Subcutaneous abdominal adipose tissue (tissue), 5 donors: Measurements from ENCODE around the gene SDHD.

ENCODE experiments used
- H3K27ac ChIP-seq: one replicate; pipeline ENCODE4 v1.7.0; 2013; ENCODE audit warnings: low read depth, mild to moderate bottlenecking, inconsistent platforms, low read length, moderate library complexity
- H3K27me3 ChIP-seq, 5 donors: one replicate each; pipeline ENCODE4 v1.7.0; 2013; ENCODE audit warnings: low read length in 5 of 5, inconsistent platforms in 1 of 5; ENCODE audit not compliant: control insufficient read depth in 5 of 5, insufficient read depth in 4 of 5
- H3K36me3 ChIP-seq, 5 donors: one replicate each; pipeline ENCODE4 v1.7.0; 2013; ENCODE audit warnings: low read length in 5 of 5; ENCODE audit not compliant: control insufficient read depth in 5 of 5, insufficient read depth in 5 of 5
- H3K4me1 ChIP-seq, 5 donors: one replicate each; pipeline ENCODE4 v1.7.0; 2013; ENCODE audit warnings: low read length in 5 of 5, mild to moderate bottlenecking in 3 of 5, moderate library complexity in 1 of 5; ENCODE audit not compliant: control insufficient read depth in 5 of 5, insufficient read depth in 5 of 5
- H3K4me3 ChIP-seq, 5 donors: one replicate each; pipeline ENCODE4 v1.7.0; 2013; ENCODE audit warnings: low read length in 5 of 5, low read depth in 1 of 5
- H3K9ac ChIP-seq, 5 donors: one replicate each; pipeline ENCODE4 v1.7.0; 2013; ENCODE audit warnings: low read length in 5 of 5, mild to moderate bottlenecking in 4 of 5, moderate library complexity in 3 of 5
- H3K9me3 ChIP-seq, 5 donors: one replicate each; pipeline ENCODE4 v1.7.0; 2013; ENCODE audit warnings: low read length in 5 of 5; ENCODE audit not compliant: control insufficient read depth in 5 of 5
- donor health status: healthy.
- donor health status: healthy.
- donor health status: healthy.
- donor health status: healthy.
- donor health status: healthy.

Gene SDHD

GRCh38 chr11:112097734-112098528 is 11.3 kb downstream of the SDHD start:
- Histone ChIP-seq H3K4me1 (no peaks in the 10 kb centered on the region), H3K27ac (no peak overlapping the region), H3K9me3 (no peaks in the 10 kb centered on the region), H3K36me3 (peaks cover 18 to 35% (median 32%) of the 10 kb centered on the region in 5 donors), H3K27me3 (no peaks in the 10 kb centered on the region), H3K4me3 (no peak overlapping the region), H3K9ac (no peak overlapping the region)

GRCh38 chr11:112100462-112100861 is 13.8 kb downstream of the SDHD start:
- Histone ChIP-seq H3K27ac (no peak overlapping the region), H3K36me3 (peaks cover 11 to 22% (median 18%) of the 10 kb centered on the region in 5 donors), H3K4me3 (no peak overlapping the region), H3K27me3 (no peaks in the 10 kb centered on the region), H3K9me3 (no peaks in the 10 kb centered on the region), H3K4me1 (no peaks in the 10 kb centered on the region), H3K9ac (no peak overlapping the region)

GRCh38 chr11:112103446-112103845 is 16.8 kb downstream of the SDHD start:
- Histone ChIP-seq H3K9ac (no peak overlapping the region), H3K36me3 (peaks cover 0 to 5% (median 3%) of the 10 kb centered on the region in 5 donors), H3K4me1 (no peaks in the 10 kb centered on the region), H3K27me3 (no peaks in the 10 kb centered on the region), H3K4me3 (no peak overlapping the region), H3K9me3 (no peaks in the 10 kb centered on the region), H3K27ac (no peak overlapping the region)

- Histone ChIP-seq H3K27ac (no peak overlapping the region), H3K4me3 (no peak overlapping the region)
These were observed 19.4 kb downstream of the SDHD start for GRCh38 chr11:112106070-112106469.

GRCh38 chr11:112113539-112114457 is 27.1 kb downstream of the SDHD start:
- no peak overlapping the region for H3K27ac ChIP-seq
- H3K9ac ChIP-seq, result no peak overlapping the region
- peaks cover 0 to 2% (median 0%) of the 10 kb centered on the region in 5 donors for H3K9me3 ChIP-seq
- no peaks in the 10 kb centered on the region for H3K27me3 ChIP-seq
- no peaks in the 10 kb centered on the region for H3K4me1 ChIP-seq
- H3K4me3 ChIP-seq, result no peak overlapping the region
- peaks cover 0 to 5% (median 0%) of the 10 kb centered on the region in 5 donors for H3K36me3 ChIP-seq

More at GRCh38 chr11:112106070-112106469, 19.4 kb downstream of the SDHD start:
- H3K9me3 ChIP-seq, result peaks cover 0 to 2% (median 0%) of the 10 kb centered on the region in 5 donors
- H3K27me3 ChIP-seq, result no peaks in the 10 kb centered on the region
- H3K36me3 ChIP-seq, result peaks cover 0 to 10% (median 3%) of the 10 kb centered on the region in 5 donors
- H3K4me1 ChIP-seq, result no peaks in the 10 kb centered on the region
- no peak overlapping the region for H3K9ac ChIP-seq

GRCh38 chr11:112114460-112114859 is 27.8 kb downstream of the SDHD start:
- no peaks in the 10 kb centered on the region for H3K27me3 ChIP-seq
- H3K4me3 ChIP-seq, result no peak overlapping the region
- no peak overlapping the region for H3K27ac ChIP-seq
- no peaks in the 10 kb centered on the region for H3K4me1 ChIP-seq
- H3K9me3 ChIP-seq, result peaks cover 0 to 2% (median 0%) of the 10 kb centered on the region in 5 donors
- no peak overlapping the region for H3K9ac ChIP-seq
- H3K36me3 ChIP-seq, result peaks cover 0 to under 1% (median 0%) of the 10 kb centered on the region in 5 donors

- H3K4me3 ChIP-seq, result no peak overlapping the region
- H3K27ac ChIP-seq, result no peak overlapping the region
- peaks cover 0 to 2% (median 0%) of the 10 kb centered on the region in 5 donors for H3K9me3 ChIP-seq
- H3K4me1 ChIP-seq, result peaks cover 0 to 4% (median 0%) of the 10 kb centered on the region in 5 donors
- no peak overlapping the region for H3K9ac ChIP-seq
- no peaks in the 10 kb centered on the region for H3K27me3 ChIP-seq
- no peaks in the 10 kb centered on the region for H3K36me3 ChIP-seq
These were observed 28.7 kb downstream of the SDHD start for GRCh38 chr11:112115386-112115785.

GRCh38 chr11:112118176-112118575 is 31.5 kb downstream of the SDHD start:
- Histone ChIP-seq H3K4me3 (no peak overlapping the region), H3K9me3 (no peaks in the 10 kb centered on the region), H3K27me3 (no peaks in the 10 kb centered on the region), H3K4me1 (peaks cover 0 to 4% (median 0%) of the 10 kb centered on the region in 5 donors), H3K9ac (no peak overlapping the region), H3K36me3 (no peaks in the 10 kb centered on the region), H3K27ac (no peak overlapping the region)

- Histone ChIP-seq H3K36me3 (no peaks in the 10 kb centered on the region), H3K4me1 (peaks cover 0 to 4% (median 0%) of the 10 kb centered on the region in 5 donors), H3K27ac (no peak overlapping the region)
These were observed 35.4 kb downstream of the SDHD start for GRCh38 chr11:112121981-112122615.

More at GRCh38 chr11:112121981-112122615, 35.4 kb downstream of the SDHD start:
- Histone ChIP-seq H3K27me3 (no peaks in the 10 kb centered on the region), H3K9ac (no peak overlapping the region), H3K4me3 (no peak overlapping the region), H3K9me3 (no peaks in the 10 kb centered on the region)
